GM18519 (cell line): ENCODE measurements around the gene B3GNT2.
"Not testable (repeated sequence)": the region's sequence is repeated elsewhere in the genome, so short reads cannot be mapped to it uniquely, and the experiment has no call there.

Source experiments
- ATAC-seq: cut with Tn5 transposase; IDR thresholded peaks from one replicate; pipeline ENCODE4 v1.9.1; 2021; ENCODE audit warnings: mild to moderate bottlenecking, moderate library complexity; ENCODE audit not compliant: unreplicated experiment, low FRiP score

The B3GNT2 gene

DNA sequence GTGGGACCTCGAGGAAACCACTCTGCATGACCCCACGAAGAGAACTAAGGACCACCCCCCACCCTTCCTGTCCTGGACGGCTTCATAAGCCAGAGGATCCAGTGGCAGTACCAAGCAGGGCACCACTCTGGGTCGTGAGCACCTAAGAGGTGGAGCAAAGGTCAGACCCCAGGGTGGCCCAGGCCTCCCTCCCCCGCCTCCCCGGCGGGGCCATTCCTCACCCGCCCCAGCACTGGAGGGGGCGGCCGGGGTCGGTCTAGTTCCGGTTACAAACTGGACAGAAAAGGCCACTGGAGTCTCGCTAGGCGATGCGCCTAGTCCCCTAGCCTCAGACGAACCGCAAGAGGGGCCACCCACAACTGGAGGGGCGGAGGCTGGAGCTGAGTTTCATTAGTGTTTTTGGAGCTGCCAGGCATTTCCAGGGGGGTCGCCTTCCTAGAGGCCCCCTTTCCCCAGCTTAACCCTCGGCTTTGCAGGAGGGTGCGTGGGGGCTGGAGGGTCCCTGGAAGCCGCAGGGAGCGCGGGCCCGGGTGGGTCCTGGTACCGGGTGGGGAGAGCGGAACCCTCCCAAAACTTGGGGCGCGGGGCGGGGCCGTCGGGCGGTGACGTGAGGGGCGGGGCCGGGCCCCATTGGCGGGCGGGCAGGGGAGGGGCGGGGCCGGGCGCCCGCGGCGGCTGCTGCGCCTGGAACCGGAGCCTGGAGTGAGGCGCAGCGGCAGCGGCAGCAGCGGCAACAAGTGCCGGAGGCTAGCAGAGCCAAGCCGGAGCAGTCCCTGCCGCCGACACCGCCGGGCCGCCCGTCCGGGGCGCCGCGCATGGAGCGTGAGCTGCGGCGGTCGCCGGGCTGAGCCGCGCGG lies at the start of gene B3GNT2:
B3GNT2 (plus strand) TSS at position 695 of the 857 bp plus-strand sequence. CDS start 26,106 bp downstream, outside the sequence.
- ATAC-seq, result peak; percentile 40

- not testable (repeated sequence) for ATAC-seq
These were observed 49.1 kb upstream of the B3GNT2 start for GRCh38 chr2:62146790-62147189.

DNA sequence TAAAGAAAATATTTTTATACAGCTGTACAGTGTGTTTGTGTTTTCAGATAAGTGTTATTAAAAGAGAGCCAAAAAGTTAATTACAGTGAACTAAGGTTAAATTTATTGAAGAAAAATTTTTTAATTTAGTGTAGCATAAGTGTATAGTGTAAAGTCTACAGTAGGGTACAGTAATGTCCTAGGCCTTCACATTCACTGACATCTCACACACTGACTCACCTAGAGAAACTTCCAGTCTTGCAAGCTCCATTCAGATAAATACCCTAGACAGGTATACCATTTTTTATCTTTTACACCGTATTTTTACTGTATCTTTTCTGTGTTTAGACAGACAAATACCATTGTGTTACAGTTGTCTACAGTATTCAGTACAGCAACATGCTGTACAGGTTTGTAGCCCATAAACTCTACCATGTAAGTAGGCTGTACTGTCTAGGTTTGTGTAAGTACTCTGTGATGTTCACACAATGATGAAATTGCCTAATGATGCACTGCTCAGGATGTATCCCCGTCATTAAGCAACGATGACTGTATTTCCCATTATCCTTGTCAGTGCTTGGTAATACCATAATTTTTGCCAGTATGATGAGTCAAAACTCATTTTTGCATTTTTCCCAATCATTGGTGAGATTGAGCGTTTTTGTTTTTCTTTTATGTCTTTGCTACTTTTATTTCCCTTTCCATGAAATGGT lies 48.2 kb upstream of the B3GNT2 start:
- ATAC-seq, result no peak

GRCh38 chr2:62149708-62150107 lies 46.2 kb upstream of the B3GNT2 start:
- ATAC-seq, result no peak

- ATAC-seq, result no peak
These were observed 45.2 kb upstream of the B3GNT2 start for GRCh38 chr2:62150597-62151305.

DNA sequence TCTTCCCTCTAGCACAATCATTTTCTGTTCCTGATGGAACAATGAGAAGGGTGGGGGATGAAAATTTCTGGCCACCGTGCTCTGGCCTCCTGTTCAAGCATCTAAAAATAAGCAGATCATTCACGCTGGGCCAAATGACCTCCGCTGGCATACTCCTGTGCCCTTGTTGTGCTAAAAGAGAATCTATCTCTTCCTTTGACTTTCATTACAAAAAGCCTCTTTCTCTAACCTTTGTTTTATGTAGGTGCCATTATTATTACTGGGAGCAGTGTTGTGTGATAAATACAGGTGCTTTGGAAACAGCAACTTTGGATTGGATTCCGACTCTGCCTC lies 44.6 kb upstream of the B3GNT2 start:
- ATAC-seq, result no peak

- no peak for ATAC-seq
These were observed 43.9 kb upstream of the B3GNT2 start for GRCh38 chr2:62152000-62152399.

DNA sequence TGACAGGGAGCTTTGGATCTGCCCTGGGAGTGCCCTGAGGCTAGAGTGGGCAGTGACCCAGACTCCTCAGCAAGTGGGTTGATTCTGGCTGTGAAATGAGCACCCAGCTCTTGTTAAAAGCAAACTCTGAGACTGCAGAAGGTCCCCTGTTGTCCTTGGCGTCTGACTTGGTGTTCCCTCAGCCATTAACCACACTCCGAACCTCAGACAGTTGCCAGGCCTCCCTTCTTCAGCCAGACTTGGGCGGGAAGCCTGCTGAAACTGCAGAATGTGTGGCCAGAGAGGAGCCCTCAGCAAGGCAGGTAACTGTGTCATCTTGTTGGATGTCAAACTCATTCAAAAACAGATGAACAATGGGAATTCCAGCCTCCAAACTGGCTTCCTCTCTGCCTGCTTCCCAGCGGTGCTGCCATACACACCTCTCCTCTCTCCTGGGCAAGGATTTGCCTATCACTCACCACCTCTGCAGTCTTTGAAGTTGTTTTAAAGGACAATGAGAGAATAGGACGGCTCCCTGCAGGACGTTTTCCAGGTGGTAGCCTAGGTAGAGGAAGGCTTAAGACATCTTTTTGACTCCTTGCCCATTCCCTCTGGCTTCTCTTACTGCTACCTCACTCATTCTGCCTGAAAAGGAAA lies 38.9 kb upstream of the B3GNT2 start:
- no peak for ATAC-seq

- ATAC-seq, result no peak
These were observed 37.3 kb upstream of the B3GNT2 start for GRCh38 chr2:62158444-62159121.

DNA sequence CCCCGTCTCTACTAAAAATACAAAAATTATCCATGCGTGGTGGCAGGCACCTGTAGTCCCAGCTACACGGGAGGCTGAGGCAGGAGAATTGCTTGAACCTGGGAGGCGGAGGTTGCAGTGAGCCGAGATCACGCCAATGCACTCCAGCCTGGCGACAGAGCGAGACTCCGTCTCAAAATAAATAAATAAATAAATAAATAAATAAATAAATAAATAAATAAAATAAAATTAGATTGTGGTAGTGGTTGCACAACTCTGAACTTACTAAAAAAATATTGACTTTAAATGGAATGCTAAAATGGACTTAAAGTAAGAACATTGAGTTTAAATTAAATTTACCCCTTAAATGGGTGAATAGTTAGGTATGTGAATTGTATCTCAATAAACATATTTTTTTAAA lies 35.2 kb upstream of the B3GNT2 start:
- ATAC-seq, result not testable (repeated sequence)

GRCh38 chr2:62163106-62163831 lies 32.6 kb upstream of the B3GNT2 start:
- no peak for ATAC-seq

GRCh38 chr2:62163834-62164233 lies 32.1 kb upstream of the B3GNT2 start:
- no peak for ATAC-seq

DNA sequence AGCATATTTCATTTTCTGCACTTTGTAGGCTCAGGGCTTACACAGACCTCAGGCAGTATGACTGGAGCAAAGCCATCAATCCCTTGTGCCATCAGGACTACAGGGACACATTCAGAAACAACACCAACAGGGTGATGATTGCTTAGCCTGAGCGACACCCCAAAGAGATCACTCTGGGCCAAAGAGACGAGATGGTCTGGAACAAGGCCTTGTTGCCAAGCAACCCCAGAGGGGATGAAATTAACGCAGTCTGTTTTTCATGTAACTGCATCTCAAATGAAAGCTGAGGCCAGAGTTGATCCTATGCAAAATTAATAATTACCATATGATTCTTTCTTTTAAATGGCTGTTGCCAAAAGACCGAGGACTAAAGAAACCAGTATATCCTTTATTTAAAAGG lies 20.2 kb upstream of the B3GNT2 start:
- no peak for ATAC-seq

DNA sequence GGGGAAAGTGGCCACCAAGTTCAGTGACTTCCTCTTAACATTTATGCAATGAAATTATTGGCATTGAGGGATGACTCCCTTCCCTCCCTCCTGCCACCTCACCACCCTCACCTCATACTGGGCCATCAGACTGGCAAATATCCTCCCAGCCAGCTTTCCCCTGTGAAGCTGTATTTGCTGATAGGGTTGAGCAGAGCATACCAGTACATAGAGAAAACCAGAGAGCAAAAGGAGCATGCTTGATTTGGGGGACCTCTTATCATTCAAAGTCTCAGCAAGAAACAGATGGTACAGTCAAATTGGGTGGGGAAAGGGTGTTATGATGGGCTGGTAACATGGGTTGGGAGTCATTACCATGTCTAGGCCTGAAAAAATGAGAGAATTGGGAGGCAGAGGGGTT lies 19.1 kb upstream of the B3GNT2 start:
- no peak for ATAC-seq

GRCh38 chr2:62177392-62178049 lies 18.4 kb upstream of the B3GNT2 start:
- ATAC-seq, result no peak

DNA sequence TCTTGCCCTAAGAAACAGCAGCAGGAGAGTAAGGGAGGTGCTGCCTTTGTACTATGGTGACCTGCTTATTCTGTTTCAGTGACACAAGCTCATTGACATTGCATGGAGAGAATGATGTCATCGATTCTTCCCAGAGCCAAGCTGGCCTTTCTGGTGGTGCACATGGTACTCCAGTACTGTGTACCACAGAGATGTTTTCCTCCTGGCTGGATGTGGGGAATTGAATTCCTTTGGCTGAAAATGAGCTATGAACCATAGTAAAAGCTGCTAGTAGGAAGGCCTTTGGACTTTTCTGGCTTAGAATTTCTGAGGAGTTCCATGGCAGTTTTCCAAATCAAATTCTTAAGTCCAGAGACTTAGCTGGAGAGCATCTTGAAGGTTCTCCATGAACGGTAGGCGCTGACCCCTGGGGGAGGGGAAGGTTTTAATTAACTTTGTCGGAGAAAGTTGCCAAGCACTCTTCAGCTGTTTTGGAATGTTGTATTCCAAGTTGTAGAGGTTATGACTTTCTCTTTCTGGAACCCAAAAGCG lies 17.1 kb upstream of the B3GNT2 start:
- ATAC-seq, result no peak

GRCh38 chr2:62180975-62181374 lies 14.9 kb upstream of the B3GNT2 start:
- no peak for ATAC-seq

- no peak for ATAC-seq
These were observed 14.1 kb upstream of the B3GNT2 start for GRCh38 chr2:62181843-62182242.
